Pulmonary artery endothelial cell (primary cell): ENCODE results near the gene MIEN1. TPM values are rescaled to one million over a fixed set of nuclear protein-coding genes. Genes with fewer than 3 reads are reported as not detected.
"Not testable (repeated sequence)": the region's sequence is repeated elsewhere in the genome, so short reads cannot be mapped to it uniquely, and the experiment has no call there.

ENCODE experiments used
- DNase-seq: peaks from one replicate; pipeline ENCODE4 v3.0.0-alpha.2; 2011; ENCODE audit warnings: low read depth, low spot score
- total RNA-seq: library from RNA; depleted of rRNA; stranded (reverse); fragments of >200 nt; gene quantifications from 2 replicates; pipeline ENCODE4 v1.2.3, GENCODE V29; 2014

MIEN1 gene
- total RNA-seq, 1 donor from 2014 or later, result 16.7 TPM

DNA sequence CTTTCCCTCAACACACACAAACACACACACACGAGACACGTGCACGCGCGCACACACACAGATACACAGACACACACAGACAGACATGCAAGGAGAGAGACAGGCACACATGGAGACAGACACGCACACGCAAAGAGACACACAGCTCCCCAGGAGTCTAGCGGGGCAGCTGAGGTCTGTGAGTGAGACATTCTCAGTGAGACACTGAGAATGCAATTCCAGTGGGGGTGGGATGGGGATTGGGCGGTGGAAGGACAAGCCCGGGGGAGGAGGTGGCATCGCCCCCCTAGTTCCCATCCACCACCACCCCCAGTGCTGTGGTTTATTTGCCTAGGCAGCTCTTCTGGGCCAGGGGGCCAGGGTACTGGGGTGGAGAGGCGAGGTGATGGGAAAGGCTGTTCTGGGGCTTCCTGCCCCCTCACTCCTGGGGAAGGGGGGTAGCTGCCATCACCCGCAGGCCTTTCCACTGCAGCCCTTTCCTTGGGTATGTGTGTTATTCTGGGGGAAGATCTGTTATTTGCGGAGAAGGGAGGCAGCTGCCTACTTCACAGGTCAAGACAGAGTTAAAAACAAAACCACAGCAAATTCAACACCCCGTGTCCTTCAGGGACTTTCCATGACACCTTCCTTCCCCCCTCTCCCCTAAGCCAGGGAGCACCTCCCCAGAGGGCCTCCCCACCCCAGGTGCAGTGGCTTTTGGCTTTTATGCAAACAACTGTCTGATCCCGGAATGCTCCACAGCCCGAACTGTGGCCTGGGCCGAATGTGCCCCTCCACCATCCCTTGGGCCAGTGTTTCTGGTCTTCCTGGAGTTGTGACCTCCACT lies 25.4 kb upstream of the MIEN1 start:
- DNase-seq, result no peak

DNA sequence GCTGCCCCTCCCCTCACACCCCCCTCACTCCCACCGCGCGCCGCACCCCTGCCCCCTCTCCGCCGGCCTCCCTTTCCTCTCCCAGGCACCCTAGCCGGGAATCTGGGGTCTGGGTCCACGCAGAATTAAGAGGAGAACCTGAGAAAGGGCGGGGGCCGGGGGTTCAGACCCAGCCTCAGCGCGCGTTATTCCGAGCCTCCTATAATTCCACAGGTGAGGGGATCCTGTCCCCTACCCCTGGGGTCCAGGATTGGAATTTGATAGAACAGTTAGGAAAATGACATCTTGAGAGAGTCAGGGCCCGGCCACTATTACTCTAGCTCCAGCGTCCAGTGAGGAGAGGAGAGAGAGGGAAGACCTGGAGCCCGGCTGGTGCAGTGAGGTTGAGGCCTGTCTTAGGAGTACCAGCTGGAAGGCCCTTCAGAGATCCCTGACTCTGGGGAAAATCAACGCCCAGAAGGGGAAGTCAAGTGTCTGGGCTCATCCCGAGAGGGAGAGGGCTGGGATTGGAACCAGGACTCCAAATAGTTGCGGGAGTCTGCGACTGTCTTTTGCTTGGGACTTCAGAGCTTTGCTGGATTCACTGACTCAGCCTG lies 24.7 kb upstream of the MIEN1 start:
- no peak for DNase-seq

DNA sequence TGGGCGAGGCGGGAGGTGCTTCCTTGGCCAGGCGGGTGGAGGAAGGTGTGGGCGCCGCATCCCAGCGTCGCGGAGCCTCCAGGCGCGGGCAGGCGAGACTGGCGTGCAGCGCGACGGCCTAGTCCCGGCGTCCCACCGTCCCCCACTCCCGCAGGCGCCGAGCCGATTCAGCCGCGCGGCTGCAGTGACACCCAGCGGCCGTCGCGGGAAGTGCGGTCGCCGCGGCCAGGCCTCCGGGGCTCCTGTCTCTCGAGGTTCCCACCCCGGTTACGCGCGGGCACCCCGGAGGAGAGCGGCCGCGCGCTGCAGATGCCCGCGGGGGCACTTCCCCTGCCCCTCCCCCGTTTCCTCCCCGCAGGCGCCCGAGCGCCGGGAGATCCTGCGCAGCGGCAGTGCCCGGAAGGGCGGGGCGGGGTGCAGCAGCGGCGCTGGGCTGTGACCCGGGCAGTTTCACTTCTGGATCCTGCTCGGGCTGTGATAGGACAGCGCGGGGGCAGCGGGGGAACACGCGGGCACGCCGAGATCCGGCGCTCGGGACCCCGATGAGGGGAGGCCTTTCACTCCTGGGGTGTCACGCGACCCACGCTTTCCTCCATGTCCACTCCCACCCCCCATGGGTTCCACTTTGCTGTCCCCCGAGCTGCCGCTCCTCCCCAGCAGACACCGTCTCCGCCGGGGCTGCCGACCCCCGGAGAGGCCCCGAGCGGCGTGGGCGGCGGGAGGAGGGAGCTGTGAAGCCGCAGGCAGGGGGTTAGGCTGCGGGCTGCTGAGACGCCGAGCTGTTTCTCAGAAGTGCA lies 24.0 kb upstream of the MIEN1 start:
- peak; percentile 5 for DNase-seq

DNA sequence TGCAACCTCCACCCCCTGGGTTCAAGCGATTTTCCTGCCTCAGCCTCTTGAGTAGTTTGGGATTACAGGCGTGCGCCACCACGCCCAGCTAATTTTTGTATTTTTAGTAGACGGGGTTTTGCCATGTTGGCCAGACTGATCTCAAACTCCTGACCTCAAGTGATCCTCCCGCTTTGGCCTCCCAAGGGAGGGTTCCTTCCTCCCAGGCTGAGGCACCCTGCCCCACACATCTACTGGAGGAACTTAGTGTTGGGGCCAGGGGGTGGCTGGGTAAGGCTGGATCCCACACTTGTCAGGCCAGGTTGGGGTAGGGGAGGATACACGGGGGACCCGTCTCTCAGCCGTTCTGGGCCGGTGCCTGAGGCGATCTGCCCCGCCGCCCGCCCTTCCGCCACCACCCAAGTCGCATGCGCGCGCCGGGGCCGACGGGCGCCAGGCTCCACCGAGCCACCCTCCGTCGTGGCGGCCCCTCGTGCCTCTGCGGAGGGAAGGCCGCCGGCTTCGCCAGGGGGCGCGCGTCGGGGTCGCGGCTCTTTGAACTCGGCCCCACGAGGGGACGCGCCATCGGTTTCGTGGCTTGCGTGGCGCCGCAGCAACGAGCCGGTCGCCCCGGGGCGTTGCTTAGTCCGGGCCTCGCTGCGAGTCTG lies 23.3 kb upstream of the MIEN1 start:
- DNase-seq, result no peak

DNA sequence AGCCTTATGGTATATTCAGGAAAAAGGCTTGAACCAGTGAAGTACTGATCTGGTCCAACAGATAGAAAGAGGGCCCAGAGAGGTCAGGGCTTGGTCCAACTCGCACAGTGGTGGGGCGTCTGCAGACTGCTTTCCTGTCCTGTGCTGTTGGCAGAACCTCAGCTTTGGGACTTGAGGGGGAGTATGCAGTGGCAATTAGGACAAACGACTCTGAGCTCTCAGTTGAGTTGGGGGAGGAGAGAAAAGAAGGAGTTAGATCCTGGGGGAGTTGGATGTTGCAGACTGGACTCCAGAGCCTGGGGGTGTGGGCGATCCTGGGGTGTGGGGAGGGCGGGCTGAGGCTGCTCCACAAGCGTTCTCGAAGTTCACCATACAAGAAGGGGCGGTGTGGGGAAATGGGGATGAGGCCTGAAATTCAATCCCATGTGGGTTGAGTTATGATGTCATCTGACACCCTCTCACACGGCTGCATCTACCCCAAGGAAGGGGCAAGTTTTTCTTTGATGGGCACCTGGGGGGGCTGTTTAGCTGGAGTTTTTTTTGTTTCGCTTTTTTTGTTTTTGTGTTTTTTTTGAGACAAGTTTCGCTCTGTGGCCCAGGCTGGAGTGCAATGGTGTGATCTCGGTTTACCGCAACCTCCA lies 22.0 kb upstream of the MIEN1 start:
- no peak for DNase-seq

DNA sequence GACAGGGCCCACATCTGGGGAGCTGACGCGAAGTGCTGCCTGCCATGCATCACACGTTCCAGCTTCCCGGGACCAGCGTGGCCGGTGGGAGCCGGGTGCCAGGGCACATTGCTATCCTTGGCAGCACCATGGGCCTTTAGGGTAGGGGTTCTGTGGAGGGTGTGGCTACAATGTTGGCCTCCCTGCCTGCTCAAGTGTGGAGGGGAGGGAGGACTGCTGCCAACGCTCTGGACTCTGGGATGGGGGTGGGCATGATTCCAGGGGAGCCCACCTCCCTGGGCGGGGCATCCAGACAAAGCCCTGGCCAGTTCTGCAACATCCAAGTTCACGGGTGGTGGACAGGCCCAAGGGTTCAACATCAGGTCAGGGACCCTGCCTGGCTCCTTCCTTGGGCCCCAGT lies 21.3 kb upstream of the MIEN1 start:
- DNase-seq, result no peak

DNA sequence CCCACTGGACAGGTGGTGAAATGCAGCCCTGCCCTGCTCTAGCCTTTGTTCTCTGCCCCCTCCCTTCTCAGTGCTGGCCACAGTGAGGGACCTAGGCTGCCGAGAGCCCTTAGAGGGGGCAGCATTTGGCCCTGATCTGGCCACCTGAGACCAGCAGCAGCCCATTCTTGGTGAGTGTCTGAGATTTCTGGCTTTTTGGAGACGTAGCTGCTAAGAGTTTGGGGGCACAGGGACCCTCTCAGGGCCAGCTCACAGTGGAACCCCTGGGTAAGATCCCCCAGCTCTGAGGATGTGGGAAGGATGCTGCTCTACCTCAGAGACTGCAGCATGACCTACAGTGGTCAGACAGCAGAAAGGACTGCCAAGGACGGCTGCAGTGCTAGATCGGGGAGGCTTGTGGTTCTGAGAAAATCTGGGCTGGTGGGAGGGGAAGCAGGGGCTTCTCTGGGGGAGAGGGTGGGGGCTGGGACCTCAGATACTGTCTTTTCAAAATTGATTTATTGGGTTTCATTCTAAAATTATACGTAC lies 20.7 kb upstream of the MIEN1 start:
- DNase-seq, result no peak

DNA sequence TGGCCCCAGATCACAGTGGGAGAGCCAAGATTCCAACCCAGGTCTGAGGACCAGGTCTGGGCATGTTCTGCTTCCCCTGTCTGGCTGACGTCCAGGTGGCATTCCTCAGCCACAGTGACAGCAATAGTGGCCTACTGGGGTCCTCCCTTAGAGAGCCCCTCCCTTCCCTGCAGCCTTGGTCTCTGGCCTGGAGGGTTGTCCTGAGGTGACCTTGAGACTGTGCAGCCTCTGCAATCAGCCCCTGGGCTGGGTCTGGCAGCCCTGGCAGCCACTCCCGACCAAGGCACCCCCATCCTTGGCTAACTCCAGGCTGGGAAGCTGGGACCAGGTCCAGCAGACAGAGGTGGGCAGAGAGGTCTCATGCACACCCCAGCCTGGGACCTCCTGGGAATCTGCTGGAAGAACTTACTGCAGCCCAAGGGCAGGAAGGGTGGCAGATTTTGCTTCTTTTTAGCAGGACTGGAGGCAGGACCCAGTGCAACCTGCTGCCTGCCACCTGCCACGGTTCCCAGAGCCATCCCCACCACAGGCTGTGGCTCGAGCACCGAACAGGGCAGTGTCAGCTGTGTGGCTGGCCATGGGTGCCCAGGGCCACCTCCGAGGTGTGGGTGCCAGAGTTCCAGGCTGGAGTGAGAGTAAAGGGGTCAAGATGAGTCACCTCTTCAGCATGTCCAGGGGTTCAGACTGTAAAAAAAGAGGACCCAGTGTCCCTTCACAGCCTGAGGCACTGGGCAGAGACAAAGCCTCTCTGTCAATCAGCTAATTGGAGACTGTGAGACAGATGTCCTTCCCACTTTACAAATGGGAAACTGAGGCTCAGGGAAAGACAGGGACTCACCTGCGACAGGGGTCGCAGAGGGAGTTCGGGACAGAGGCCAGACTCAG lies 20.0 kb upstream of the MIEN1 start:
- no peak for DNase-seq

DNA sequence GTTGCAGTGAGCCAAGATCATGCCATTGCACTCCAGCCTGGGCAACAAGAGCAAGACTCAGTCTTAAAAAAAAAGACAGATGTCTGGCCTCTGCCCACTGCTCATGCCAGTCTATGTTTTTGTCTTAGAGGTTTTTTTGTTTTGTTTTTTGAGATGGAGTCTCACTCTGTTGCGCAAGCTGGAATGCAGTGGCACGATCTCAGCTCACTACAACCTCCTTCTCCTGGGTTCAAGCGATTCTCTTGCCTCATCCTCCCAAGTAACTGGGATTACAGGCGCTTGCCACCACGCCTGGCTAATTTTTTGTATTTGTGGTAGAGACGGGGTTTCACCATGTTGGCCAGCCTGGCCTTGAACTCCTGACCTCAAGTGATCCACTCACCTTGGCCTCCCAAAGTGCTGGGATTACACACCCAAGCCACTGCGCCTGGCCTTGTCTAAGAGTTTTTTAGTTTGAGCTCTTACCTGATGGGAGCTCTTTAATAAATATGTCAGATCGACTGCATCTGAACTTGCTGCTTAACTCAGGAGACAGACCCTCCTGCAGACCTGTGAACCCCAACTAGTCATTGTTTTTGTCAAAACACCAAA lies 18.2 kb upstream of the MIEN1 start:
- not testable (repeated sequence) for DNase-seq

DNA sequence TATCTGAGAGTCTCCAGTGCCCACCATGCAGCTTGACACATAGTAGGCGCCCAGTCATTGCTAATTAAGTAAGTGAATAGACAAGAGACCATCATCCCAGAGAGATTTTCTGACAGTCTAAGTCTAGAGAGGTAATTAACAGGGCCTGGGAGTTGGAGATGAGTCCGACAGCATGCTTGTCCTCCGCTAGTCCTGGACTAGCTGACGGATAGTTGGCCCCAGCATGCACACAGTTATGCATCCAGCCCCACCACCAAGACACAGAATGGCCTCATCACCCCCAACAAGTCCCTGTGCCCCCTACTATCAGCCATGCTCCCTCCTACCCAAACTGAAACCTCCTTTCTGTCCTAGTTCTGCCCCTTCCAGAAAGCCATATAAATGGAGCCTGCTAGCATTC lies 17.4 kb upstream of the MIEN1 start:
- no peak for DNase-seq

DNA sequence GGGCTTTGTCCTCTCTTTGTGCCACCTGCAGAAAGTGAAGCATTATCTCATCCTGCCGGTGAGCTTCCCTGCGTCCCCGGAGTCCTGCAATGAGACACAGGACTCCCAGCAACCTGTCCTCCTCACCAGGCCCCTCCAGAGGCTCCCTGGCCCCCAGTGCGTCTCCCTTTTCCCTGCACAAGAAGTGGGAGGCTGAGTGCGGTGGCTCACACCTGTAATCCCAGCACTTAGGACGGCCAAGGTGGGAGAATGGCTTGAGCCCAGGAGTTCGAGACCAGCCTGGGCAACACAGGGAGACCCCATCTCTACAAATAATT lies 15.8 kb upstream of the MIEN1 start:
- DNase-seq, result no peak

DNA sequence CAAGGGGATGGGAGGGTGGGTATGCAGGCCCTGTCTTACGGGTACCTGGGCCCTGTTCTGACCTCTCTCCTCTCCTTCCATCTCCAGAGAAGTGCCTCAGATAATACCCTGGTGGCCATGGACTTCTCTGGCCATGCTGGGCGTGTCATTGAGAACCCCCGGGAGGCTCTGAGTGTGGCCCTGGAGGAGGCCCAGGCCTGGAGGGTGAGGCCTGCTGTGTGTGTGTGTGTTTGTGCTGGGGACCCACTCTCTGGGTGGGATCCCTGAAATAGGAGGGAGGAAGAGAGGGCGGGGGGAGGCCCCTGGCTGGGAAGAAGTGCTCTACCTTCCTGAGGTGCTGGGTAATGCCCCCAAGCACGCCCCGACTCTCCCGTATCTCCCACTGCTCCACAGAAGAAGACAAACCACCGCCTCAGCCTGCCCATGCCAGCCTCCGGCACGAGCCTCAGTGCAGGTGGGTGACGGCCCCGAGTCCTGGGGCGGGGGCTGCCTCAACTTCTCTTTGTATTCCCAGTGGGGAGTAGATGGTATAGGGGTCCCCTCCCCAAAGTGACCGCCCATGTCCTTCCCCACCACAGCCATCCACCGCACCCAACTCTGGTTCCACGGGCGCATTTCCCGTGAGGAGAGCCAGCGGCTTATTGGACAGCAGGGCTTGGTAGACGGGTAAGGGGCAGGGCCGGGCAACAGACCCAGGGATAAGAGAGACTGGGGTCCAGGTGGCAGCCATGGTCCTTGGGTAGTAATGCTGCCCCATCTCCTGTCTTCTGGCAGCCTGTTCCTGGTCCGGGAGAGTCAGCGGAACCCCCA lies 15.2 kb upstream of the MIEN1 start:
- no peak for DNase-seq

DNA sequence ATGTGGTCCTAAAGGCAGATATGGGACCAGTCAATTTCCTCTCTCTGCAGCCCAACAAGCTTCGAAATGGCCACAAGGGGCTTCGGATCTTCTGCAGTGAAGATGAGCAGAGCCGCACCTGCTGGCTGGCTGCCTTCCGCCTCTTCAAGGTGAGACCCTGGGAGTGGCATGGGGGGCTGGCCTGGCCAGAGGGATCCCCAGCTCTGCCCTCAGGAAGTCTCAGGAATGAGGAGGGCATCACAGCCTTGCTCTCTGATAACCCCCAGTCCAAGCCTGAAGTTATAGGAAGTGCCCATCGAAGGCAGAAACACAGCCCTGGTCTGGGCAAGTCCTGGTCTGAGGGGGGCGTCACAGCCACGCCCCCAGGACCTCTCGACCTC lies 14.5 kb upstream of the MIEN1 start:
- DNase-seq, result no peak

DNA sequence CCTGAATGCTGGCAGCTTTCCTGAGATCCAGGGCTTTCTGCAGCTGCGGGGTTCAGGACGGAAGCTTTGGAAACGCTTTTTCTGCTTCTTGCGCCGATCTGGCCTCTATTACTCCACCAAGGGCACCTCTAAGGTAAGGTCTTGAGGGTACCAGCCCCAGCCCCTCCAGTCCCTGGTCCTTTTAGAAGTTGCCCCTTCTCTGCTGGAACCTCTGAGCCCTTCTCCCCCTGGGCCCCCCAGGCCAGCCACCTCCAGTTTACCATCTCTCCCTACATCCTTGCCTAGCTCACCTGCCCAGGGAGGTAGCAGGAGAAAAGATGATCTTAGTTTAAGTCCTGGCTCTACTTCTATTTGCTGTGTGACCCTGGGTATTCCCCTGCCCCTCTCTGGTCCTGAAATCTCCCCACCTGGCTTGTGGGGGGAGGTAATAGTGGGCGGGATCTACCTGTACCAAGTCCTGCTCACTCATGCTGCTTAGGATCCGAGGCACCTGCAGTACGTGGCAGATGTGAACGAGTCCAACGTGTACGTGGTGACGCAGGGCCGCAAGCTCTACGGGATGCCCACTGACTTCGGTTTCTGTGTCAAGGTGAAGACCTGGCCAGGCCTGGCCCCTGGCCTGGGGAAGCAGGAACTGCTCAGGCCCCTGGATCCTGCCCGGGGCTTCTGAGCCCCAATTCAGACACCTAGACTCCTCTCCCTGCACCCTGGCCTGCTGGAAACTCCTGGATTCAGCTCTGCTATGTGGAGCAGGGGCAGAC lies 13.9 kb upstream of the MIEN1 start:
- no peak for DNase-seq

DNA sequence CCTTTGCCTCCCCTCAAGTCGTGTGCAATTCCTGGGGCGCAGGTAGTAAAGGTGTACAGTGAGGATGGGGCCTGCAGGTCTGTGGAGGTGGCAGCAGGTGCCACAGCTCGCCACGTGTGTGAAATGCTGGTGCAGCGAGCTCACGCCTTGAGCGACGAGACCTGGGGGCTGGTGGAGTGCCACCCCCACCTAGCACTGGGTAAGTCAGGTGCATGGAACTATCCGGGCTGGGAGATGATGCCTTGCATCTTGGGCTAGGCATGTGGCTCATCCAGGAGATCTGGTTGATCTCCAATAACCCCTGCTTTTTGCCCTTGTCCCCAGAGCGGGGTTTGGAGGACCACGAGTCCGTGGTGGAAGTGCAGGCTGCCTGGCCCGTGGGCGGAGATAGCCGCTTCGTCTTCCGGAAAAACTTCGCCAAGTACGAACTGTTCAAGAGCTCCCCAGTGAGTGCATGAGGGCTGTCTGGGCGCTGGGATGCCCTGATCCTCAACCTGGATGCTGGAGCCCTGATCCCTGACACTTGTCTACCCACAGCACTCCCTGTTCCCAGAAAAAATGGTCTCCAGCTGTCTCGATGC lies 12.6 kb upstream of the MIEN1 start:
- no peak for DNase-seq

DNA sequence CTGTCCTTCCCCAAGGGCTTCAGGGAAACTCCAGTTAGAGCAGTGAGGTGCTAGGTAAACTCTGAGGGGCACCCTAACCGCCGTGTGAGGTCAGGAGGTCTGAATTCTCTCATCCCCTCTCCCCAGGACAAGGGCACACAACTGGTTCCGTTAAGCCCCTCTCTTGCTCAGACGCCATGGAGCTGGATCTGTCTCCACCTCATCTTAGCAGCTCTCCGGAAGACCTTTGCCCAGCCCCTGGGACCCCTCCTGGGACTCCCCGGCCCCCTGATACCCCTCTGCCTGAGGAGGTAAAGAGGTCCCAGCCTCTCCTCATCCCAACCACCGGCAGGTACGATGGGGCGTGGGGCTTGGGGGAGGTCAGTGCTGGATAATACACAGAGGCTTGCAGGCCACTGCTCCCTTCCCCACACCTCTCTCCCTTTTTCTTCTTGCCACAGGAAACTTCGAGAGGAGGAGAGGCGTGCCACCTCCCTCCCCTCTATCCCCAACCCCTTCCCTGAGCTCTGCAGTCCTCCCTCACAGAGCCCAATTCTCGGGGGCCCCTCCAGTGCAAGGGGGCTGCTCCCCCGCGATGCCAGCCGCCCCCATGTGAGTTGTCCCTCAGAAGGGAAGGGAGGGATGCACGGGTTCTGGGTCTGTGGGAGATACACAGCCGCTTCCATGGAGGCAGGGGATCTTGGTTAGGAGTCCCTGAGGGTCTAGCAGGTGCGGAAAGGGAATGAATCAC lies 12.0 kb upstream of the MIEN1 start:
- DNase-seq, result no peak

DNA sequence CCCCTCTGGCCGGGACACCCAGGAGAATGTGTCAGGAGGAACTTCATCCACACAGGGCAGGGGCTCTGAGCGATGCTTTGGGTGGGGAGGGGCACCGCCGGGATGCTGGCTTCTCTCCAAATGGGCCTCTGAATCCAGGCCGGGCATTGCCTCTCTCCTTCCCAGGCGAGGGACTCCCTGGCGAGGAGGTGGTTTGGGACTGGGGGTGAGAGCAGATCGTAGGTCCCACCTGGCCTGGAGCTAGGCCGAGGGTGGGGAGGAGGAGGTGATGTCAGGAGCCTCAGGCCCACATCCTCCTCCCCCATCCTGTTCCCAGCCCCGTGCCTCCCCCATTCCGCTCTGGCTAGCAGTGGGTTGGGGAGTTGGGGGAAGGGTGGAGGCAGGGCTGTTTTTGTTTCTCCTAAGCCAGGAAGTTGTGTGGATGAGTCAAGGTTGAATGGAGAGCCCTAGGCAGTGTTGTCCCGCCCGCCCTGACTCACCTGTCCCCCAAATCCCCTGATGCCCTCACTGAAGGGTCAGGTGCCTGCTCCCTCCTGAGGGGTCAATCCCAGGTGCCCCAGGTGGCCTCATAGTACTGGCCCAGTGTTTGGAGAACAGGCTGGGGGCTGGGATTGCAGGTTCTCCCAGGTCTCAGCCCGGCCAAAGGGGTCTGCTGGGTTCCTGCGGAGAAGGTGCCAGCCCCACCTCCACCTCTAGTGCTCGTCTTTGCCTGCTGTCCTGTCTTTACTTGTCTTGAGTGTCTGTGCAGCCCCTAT lies 10.2 kb upstream of the MIEN1 start:
- no peak for DNase-seq
